SU-DHL-6 (cell line): ENCODE data around the gene DNAJC11.

Source experiments
- H2AFZ ChIP-seq: fragments of 200-600 bp; sonication (generic); 2 replicates; pipeline ENCODE4 v1.6.1; 2014; ENCODE audit warnings: low read depth, mild to moderate bottlenecking, moderate library complexity, mixed read lengths, antibody characterized with exemption, low read length; ENCODE audit not compliant: severe bottlenecking
- H3F3A ChIP-seq: fragments of 200-600 bp; shearing (Covaris generic); 2 replicates; pipeline ENCODE4 v1.6.0; 2016; ENCODE audit warnings: antibody characterized with exemption, mild to moderate bottlenecking; ENCODE audit not compliant: insufficient read depth
- H3K27ac ChIP-seq: fragments of 200-600 bp; sonication (generic); 2 replicates; pipeline ENCODE4 v1.5.1; 2016; ENCODE audit warnings: low read depth, mild to moderate bottlenecking, low read length, moderate library complexity, mixed read lengths
- H3K27me3 ChIP-seq: fragments of 200-600 bp; sonication (generic), shearing (Covaris generic); 2 replicates; pipeline ENCODE4 v1.6.0; 2014; ENCODE audit warnings: mild to moderate bottlenecking, low read length
- H3K36me3 ChIP-seq: fragments of 200-600 bp; sonication (generic); 2 replicates; pipeline ENCODE4 v1.6.1; 2014; ENCODE audit warnings: mild to moderate bottlenecking, low read length, mixed read lengths
- H3K4me2 ChIP-seq: fragments of 300-600, 200-600 bp; shearing (Covaris generic), sonication (generic); 2 replicates; pipeline ENCODE4 v1.6.0; 2014; ENCODE audit warnings: low read length, low read depth, mild to moderate bottlenecking; ENCODE audit not compliant: poor library complexity, severe bottlenecking
- H3K4me3 ChIP-seq: fragments of 200-600 bp; sonication (generic); 2 replicates; pipeline ENCODE4 v1.5.1; 2014; ENCODE audit warnings: antibody characterized with exemption, low read length, mild to moderate bottlenecking, mixed read lengths; ENCODE audit not compliant: insufficient read depth, poor library complexity, severe bottlenecking
- H3K79me2 ChIP-seq: fragments of 200-600 bp; sonication (generic); 2 replicates; pipeline ENCODE4 v1.6.1; 2014; ENCODE audit warnings: mild to moderate bottlenecking, low read length, moderate library complexity; ENCODE audit not compliant: insufficient read depth
- H3K9ac ChIP-seq: fragments of 200-600 bp; sonication (generic); 2 replicates; pipeline ENCODE4 v1.7.0; 2014; ENCODE audit warnings: mild to moderate bottlenecking, low read length
- H3K9me2 ChIP-seq: fragments of 200-600 bp; sonication (generic); replicated peaks from 2 replicates; pipeline ENCODE4 v1.6.1; 2014; ENCODE audit warnings: low read length; ENCODE audit not compliant: insufficient read depth
- H3K9me3 ChIP-seq: fragments of 200-600 bp; sonication (generic); 2 replicates; pipeline ENCODE4 v1.6.1; 2014; ENCODE audit warnings: low read length, mixed read lengths; ENCODE audit not compliant: insufficient read depth
- H4K20me1 ChIP-seq: fragments of 200-600 bp; sonication (generic); 2 replicates; pipeline ENCODE4 v1.6.1; 2014; ENCODE audit warnings: low read depth, mild to moderate bottlenecking, antibody characterized with exemption, low read length, moderate library complexity, mixed read lengths
- CTCF ChIP-seq: fragments of 200-600 bp; sonication (generic); IDR thresholded peaks from one replicate; pipeline ENCODE4 v1.5.1; 2017; ENCODE audit warnings: antibody characterized with exemption, mild to moderate bottlenecking, low read length, moderate library complexity; ENCODE audit not compliant: insufficient read depth, poor library complexity, severe bottlenecking
- EZH2phosphoT487 ChIP-seq: fragments of 200-600 bp; sonication (generic), shearing (Covaris generic); conservative IDR thresholded peaks from 2 replicates; pipeline ENCODE4 v1.6.1; 2018; ENCODE audit warnings: mild to moderate bottlenecking, antibody characterized with exemption, low read length, moderate library complexity, mixed read lengths

Gene DNAJC11

DNA sequence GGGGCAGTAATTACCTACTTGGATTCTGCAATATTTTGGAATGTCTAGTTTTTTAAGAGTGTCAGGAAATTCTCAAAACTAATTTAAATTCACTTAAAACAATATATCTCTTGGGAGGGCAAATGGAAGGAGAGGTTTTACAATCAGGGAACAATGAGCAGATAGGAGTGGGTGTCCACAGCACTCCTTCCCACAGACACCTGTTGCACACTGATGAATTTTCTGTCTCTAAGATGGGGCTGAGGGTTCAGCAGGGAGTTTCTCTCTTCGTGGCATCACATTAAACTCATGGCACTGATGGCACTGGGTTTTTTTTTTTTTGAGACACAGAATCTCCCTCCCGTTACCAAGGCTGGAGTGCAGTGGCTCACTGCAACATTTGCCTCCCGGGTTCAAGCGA, 82.6 kb downstream of the DNAJC11 start:
- H4K20me1 ChIP-seq: no peaks in the 10 kb centered on the region
- no peak overlapping the region for H2AFZ ChIP-seq
- no peaks in the 10 kb centered on the region for H3K27me3 ChIP-seq
- H3K27ac ChIP-seq: no peak overlapping the region
- H3K79me2 ChIP-seq: peaks cover 30% of the 10 kb centered on the region
- TF ChIP-seq CTCF (no peak), EZH2phosphoT487 (no peak)
- H3K9me3 ChIP-seq: no peaks in the 10 kb centered on the region
- H3K9me2 ChIP-seq: no peaks in the 10 kb centered on the region
- H3K4me2 ChIP-seq: no peak overlapping the region
- no peak overlapping the region for H3K4me3 ChIP-seq
- no peak overlapping the region for H3K9ac ChIP-seq
- peaks cover 16% of the 10 kb centered on the region; the same call in 1 of the 2 replicates for H3F3A ChIP-seq
- 0 out of 2 replicates have a peak, but pooled peaks cover 4% of the 10 kb centered on the region for H3K36me3 ChIP-seq

DNA sequence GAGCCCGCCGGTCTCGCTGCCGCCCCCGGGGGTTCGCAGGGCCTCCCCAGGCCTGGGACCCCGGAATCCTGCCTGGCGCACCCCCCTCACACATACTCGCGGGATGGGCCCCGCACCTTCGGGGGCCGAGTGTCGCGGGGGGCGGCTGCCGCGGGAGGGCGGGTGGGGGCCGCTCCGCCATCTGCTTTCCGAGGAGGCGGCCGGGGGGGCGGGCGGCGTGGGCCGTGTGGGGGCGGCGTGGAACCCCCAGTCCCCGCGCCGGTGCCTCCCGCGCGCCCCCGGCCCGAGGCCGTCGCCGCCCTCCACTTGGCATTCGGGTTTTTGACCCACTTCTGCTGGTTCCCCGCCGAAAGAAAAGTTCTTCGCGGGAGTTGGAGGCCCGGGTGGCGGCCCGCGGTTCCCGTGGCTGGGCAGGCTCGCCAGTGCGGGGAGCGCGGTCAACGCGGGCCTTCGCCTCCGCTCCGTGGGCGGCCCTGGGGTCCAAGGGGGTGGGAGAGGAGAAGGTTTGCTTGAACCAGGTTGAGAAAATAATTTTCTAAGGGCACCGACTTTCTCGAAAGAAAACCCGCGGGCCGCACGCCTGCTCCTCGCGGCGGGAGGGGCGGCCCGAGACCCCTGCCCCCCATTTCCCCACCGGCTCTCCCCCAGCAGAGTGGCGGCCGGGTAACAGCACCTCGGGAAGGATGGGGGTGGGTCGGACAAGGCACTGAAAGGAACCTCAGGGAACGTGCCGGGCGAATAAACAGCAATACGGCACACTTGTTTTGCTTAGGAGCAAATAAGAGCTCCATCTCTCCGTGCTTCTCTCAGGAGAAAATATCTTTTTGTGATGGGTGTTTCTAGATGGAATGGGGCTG, 86.5 kb downstream of the DNAJC11 start:
- Histone ChIP-seq H3K27ac (no peak overlapping the region; the same call in 1 of the 2 replicates), H2AFZ (no peak overlapping the region), H3K9ac (peak overlapping the region; percentile 99), H3K27me3 (no peaks in the 10 kb centered on the region), H4K20me1 (no peaks in the 10 kb centered on the region), H3K36me3 (no peaks in the 10 kb centered on the region), H3K9me3 (no peaks in the 10 kb centered on the region), H3K9me2 (no peaks in the 10 kb centered on the region), H3K4me2 (peak overlapping the region; percentile 74), H3K4me3 (peak overlapping the region; percentile 93), H3K79me2 (peaks cover 30% of the 10 kb centered on the region), H3F3A (0 out of 2 replicates have a peak, but pooled peaks cover 6% of the 10 kb centered on the region)
- TF ChIP-seq EZH2phosphoT487 (no peak), CTCF (no peak)

- TF ChIP-seq CTCF (no peak), EZH2phosphoT487 (no peak)
- H3K9ac ChIP-seq: peak overlapping the region; percentile 99
- H3K9me2 ChIP-seq: no peaks in the 10 kb centered on the region
- peak overlapping the region; percentile 93 for H3K4me3 ChIP-seq
- H3K27ac ChIP-seq: peak overlapping the region; percentile 65
- no peaks in the 10 kb centered on the region for H4K20me1 ChIP-seq
- peaks cover 30% of the 10 kb centered on the region for H3K79me2 ChIP-seq
- H3K9me3 ChIP-seq: no peaks in the 10 kb centered on the region
- no peaks in the 10 kb centered on the region for H3K27me3 ChIP-seq
- 0 out of 2 replicates have a peak, but pooled peaks cover 6% of the 10 kb centered on the region for H3F3A ChIP-seq
- H2AFZ ChIP-seq: peak overlapping the region; percentile 90
- H3K36me3 ChIP-seq: no peaks in the 10 kb centered on the region
- H3K4me2 ChIP-seq: peak overlapping the region; percentile 55
Measured at GRCh38 chr1:6614019-6614928, 87.3 kb downstream of the DNAJC11 start.
